HUES64 (cell line): ENCODE data around the gene RNF224.

Source experiments
- H3K27ac ChIP-seq: 2 replicates; pipeline ENCODE4 v1.7.0; 2013; ENCODE audit warnings: low read depth, low read length, inconsistent platforms
- H3K27me3 ChIP-seq: 2 replicates; pipeline ENCODE4 v1.6.1; 2013; ENCODE audit warnings: mild to moderate bottlenecking, low read length; ENCODE audit not compliant: insufficient read depth
- H3K36me3 ChIP-seq: 2 replicates; pipeline ENCODE4 v1.6.1; 2013; ENCODE audit warnings: mild to moderate bottlenecking, low read length; ENCODE audit not compliant: insufficient read depth
- H3K4me1 ChIP-seq: 2 replicates; pipeline ENCODE4 v1.6.1; 2013; ENCODE audit warnings: mild to moderate bottlenecking, low read length, moderate library complexity; ENCODE audit not compliant: insufficient read depth
- H3K4me3 ChIP-seq: 2 replicates; pipeline ENCODE4 v1.5.1; 2013; ENCODE audit warnings: mild to moderate bottlenecking, low read length, moderate library complexity
- H3K9ac ChIP-seq: 2 replicates; pipeline ENCODE4 v1.6.1; 2013; ENCODE audit warnings: mild to moderate bottlenecking, low read depth, low read length
- H3K9me3 ChIP-seq: 2 replicates; pipeline ENCODE4 v1.6.1; 2013; ENCODE audit warnings: low read depth, low read length; ENCODE audit not compliant: insufficient read depth
- WGBS: fragments of 150-250, 120-280 bp; methylation state at CpG from one replicate; pipeline ENCODE4 v1.1.7; 2013; ENCODE audit warnings: missing lambda C conversion rate; 5-methylcytosine and 5-hydroxymethylcytosine counted together

RNF224 gene

GRCh38 chr9:137230705-137231371, 3.5 kb downstream of the RNF224 start, which contains the start of gene SLC34A3:
Gene SLC34A3, plus strand, starts transcription at chr9:137230901. Its CDS starts 802 bp downstream, at chr9:137231703.
- no peaks in the 10 kb centered on the region for H3K9me3 ChIP-seq
- no peak within 1 kb of the TSS for H3K4me3 ChIP-seq
- H3K4me1 ChIP-seq, result no peaks in the 10 kb centered on the region
- H3K36me3 ChIP-seq, result no peaks in the 10 kb centered on the region
- no peaks in the 10 kb centered on the region for H3K27me3 ChIP-seq
- no peak within 1 kb of the TSS for H3K27ac ChIP-seq
- H3K9ac ChIP-seq, result no peak within 1 kb of the TSS
- WGBS, result 89% methylated on average over 14 of the region's 14 CpGs

DNA sequence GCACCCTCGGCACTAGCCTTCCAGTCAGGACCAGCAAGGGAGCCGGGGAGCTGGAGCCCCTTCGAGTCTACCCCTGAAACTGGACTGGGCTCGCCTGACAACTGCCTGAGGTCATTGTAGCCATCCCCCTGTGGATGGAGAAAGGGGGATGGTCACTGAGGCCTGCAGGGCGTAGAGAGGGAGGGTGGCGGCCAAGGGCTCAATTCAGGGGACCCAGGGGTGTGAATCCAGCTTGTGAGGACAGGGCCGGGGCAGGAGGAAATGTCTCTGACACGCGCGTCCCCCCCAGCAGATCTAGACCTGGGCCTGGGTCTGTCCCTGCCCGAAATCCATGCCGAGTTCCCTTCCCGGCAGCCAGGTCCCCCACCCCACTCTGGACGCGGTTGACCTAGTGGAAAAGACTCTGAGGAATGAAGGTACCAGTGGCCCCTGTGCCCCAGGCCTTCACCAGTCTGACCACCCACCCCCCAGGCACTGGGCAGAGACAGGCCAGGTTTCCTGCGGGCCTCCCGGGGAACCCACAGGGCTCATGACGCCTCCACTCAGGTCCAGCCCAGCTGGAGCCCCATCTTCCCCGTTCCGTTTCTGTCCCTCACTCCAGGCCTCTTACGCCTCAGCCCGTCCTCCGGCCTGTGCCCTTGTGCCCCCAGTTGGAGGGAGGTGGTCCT, 4.2 kb downstream of the RNF224 start:
- no peaks in the 10 kb centered on the region for H3K4me1 ChIP-seq
- H3K27me3 ChIP-seq, result no peaks in the 10 kb centered on the region

GRCh38 chr9:137232101-137232500, 4.8 kb downstream of the RNF224 start:
- no peaks in the 10 kb centered on the region for H3K36me3 ChIP-seq
- H3K9me3 ChIP-seq, result no peaks in the 10 kb centered on the region
- H3K4me3 ChIP-seq, result no peak overlapping the region
- H3K9ac ChIP-seq, result no peak overlapping the region
- 91% methylated on average over 10 of the region's 10 CpGs for WGBS
- no peaks in the 10 kb centered on the region for H3K27me3 ChIP-seq
- H3K4me1 ChIP-seq, result peaks cover 5% of the 10 kb centered on the region
- H3K27ac ChIP-seq, result no peak overlapping the region

More for the DNA sequence above, 4.2 kb downstream of the RNF224 start:
- Histone ChIP-seq H3K4me3 (no peak overlapping the region), H3K27ac (no peak overlapping the region), H3K36me3 (no peaks in the 10 kb centered on the region), H3K9ac (no peak overlapping the region), H3K9me3 (no peaks in the 10 kb centered on the region)
- WGBS, result 93% methylated on average over 23 of the region's 23 CpGs

- H3K4me1 ChIP-seq, result peaks cover 6% of the 10 kb centered on the region
- no peak overlapping the region for H3K9ac ChIP-seq
- H3K36me3 ChIP-seq, result no peaks in the 10 kb centered on the region
- no peak overlapping the region for H3K4me3 ChIP-seq
- H3K27ac ChIP-seq, result no peak overlapping the region
- H3K9me3 ChIP-seq, result no peaks in the 10 kb centered on the region
- WGBS, result 92% methylated on average over 24 of the region's 24 CpGs
- H3K27me3 ChIP-seq, result no peaks in the 10 kb centered on the region
Observed at GRCh38 chr9:137232510-137232909, 5.2 kb downstream of the RNF224 start.

DNA sequence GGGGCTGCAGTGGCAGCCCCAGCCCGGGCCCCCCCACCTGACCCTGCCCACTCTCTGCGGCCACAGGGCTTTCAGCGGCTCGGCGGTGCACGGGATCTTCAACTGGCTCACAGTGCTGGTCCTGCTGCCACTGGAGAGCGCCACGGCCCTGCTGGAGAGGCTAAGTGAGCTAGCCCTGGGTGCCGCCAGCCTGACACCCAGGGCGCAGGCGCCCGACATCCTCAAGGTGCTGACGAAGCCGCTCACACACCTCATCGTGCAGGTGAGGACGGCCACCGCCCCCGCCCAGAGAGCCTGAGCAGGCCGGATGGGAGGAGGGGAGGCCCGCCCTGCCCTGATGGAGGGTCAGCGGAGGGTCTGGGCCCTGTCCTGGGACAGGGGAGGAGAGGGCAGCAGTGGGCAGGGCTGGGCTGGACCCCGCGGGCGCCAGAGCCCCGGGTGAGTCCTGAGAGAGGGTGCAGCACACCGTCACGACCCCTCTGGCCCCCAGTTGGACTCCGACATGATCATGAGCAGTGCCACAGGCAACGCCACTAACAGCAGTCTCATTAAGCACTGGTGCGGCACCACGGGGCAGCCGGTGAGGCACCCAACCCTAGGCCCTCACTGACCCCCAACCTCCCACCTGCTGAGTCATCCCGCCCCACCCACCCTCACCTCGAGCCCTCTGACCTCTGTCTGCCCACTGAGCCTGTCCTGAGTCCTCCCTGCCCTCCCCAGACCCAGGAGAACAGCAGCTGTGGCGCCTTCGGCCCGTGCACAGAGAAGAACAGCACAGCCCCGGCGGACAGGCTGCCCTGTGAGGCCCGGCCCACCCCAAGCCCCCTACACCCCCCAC, 6.1 kb downstream of the RNF224 start:
- H3K27me3 ChIP-seq, result no peaks in the 10 kb centered on the region
- no peak overlapping the region for H3K4me3 ChIP-seq
- H3K4me1 ChIP-seq, result peaks cover 6% of the 10 kb centered on the region
- H3K9me3 ChIP-seq, result no peaks in the 10 kb centered on the region
- H3K9ac ChIP-seq, result no peak overlapping the region; the same call in 1 of the 2 replicates
- 89% methylated on average over 40 of the region's 40 CpGs for WGBS
- H3K36me3 ChIP-seq, result no peaks in the 10 kb centered on the region
- H3K27ac ChIP-seq, result no peak overlapping the region

DNA sequence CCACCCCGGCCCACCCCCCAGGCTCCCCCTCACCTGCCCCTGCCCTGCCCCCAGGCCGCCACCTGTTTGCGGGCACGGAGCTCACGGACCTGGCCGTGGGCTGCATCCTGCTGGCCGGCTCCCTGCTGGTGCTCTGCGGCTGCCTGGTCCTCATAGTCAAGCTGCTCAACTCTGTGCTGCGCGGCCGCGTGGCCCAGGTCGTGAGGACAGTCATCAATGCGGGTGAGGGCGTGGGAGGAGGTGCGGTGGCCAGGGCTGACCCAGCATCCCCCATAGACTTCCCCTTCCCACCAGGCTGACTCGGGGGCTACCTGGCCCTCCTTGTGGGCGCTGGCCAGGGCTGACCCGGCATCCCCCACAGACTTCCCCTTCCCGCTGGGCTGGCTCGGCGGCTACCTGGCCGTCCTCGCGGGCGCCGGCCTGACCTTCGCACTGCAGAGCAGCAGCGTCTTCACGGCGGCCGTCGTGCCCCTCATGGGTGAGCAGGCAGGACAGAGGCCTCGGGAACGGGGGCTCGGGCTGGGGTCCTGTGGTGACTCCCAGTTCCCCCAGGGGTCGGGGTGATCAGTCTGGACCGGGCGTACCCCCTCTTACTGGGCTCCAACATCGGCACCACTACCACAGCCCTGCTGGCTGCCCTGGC, 6.9 kb downstream of the RNF224 start:
- H3K36me3 ChIP-seq, result no peaks in the 10 kb centered on the region
- no peak overlapping the region for H3K4me3 ChIP-seq
- H3K9me3 ChIP-seq, result no peaks in the 10 kb centered on the region
- H3K27ac ChIP-seq, result no peak overlapping the region
- H3K27me3 ChIP-seq, result no peaks in the 10 kb centered on the region
- H3K4me1 ChIP-seq, result peaks cover 6% of the 10 kb centered on the region
- no peak overlapping the region for H3K9ac ChIP-seq
- WGBS, result 90% methylated on average over 39 of the region's 40 CpGs

DNA sequence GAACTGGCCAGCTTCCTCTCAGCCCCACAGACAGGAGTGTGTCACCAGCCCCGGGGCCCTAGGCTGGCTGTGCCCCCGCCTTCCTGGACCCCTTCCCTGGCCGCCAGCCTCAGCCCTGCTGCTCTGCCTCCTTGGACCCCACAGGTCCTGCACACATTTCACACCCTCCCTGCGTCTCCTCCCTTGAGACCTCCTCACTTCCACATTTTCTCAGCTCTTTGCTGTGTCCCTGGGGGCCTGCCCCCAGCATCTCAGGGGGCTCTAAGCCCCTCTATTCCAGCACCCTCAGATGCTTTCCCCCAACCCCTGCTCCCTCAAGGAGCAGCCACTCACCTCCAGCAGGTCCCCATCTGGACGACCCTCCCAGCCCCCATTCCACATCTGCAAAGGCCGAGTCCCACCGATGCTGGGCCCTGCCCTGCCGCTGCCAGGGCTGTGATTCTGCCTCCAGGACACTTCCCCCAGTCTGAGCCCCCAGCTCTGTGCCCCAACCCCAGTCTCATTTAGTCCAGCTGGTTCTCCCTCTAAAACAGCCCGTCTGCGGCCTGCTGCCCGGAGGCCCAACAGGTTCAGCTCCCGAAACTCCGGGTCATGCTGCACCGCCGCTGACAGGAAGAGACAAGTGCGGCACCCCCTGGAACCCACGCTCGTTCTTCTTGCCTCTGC, 7.6 kb downstream of the RNF224 start:
- H3K4me1 ChIP-seq, result peaks cover 6% of the 10 kb centered on the region
- no peak overlapping the region for H3K4me3 ChIP-seq
- no peaks in the 10 kb centered on the region for H3K9me3 ChIP-seq
- H3K36me3 ChIP-seq, result no peaks in the 10 kb centered on the region
- H3K9ac ChIP-seq, result no peak overlapping the region
- H3K27me3 ChIP-seq, result no peaks in the 10 kb centered on the region
- no peak overlapping the region for H3K27ac ChIP-seq
- WGBS, result 89% methylated on average over 17 of the region's 18 CpGs

DNA sequence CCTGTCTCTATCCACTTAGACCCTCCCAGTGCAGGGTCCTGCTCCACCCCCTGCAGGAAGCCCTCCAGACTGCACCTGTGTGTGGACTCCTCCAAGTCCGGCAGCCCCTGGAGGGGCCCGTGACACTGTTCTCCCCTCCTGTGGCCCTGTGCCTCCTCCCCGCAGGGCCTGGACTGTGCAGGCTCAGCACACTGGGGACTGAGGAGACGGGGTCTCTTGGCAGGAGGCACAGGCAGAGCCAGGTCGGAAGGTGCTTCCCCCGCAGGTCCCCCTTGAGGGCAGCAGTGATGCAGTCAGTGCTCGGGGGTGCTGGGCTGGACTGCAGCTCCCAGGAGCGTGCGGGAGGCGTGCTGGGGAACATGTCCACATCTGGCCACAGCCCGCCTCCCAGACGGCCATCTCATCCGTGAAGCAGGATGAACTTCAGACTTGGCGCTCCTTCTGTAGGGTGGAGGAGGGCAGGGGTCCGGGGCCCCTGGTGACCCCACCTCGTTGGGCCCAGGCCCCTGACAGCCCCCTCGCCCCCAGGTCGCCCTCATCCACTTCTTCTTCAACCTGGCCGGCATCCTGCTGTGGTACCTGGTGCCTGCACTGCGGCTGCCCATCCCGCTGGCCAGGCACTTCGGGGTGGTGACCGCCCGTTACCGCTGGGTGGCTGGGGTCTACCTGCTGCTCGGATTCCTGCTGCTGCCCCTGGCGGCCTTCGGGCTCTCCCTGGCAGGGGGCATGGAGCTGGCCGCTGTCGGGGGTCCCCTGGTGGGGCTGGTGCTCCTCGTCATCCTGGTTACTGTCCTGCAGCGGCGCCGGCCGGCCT, 8.3 kb downstream of the RNF224 start:
- Histone ChIP-seq H3K27ac (no peak overlapping the region), H3K4me3 (no peak overlapping the region), H3K4me1 (peaks cover 6% of the 10 kb centered on the region), H3K9me3 (no peaks in the 10 kb centered on the region), H3K36me3 (no peaks in the 10 kb centered on the region), H3K9ac (no peak overlapping the region), H3K27me3 (no peaks in the 10 kb centered on the region)
- WGBS, result 84% methylated on average over 35 of the region's 35 CpGs

DNA sequence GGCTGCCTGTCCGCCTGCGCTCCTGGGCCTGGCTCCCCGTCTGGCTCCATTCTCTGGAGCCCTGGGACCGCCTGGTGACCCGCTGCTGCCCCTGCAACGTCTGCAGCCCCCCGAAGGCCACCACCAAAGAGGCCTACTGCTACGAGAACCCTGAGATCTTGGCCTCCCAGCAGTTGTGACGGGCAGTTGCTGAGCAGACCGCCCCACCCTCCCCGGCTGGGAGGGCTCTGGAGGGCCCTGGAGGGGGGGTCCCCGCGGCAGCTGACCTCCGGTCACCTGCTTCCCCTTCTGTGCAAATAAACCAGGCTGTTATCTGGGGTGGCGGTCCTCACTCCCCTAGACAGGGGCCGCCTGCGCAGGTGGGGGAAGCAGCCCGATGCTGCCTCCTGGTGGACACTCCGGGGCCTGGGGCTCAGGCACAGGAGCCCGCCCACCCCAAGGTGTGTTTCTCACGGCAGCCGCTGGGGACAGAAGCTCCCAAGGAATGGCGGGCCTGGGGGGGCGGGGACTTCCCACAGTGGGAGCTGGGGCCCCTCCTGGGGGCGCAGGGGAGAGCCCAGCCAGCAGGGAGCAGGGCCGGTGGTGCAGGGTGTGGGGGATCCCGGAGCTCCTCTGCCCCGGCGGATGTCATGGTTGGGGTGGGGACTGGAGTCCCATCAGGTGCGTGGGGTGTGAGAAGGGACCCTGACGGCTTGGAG, 9.1 kb downstream of the RNF224 start:
- WGBS, result 32% methylated on average over 31 of the region's 31 CpGs
- H3K4me1 ChIP-seq, result peaks cover 6% of the 10 kb centered on the region
- no peaks in the 10 kb centered on the region for H3K27me3 ChIP-seq
- H3K36me3 ChIP-seq, result no peaks in the 10 kb centered on the region
- no peaks in the 10 kb centered on the region for H3K9me3 ChIP-seq
- no peak overlapping the region for H3K4me3 ChIP-seq
- no peak overlapping the region for H3K27ac ChIP-seq
- H3K9ac ChIP-seq, result no peak overlapping the region
